Measurements from ENCODE around the gene IMMP2L. TPM values are rescaled to one million over a fixed set of nuclear protein-coding genes. Genes with fewer than 3 reads are reported as not detected.

The IMMP2L gene
- total and polyA plus RNA-seq, 4 donors, result 7.3 to 21.1 (median 12.4) TPM

- no peaks in the 10 kb centered on the region for H3K36me3 ChIP-seq (ENCODE audit: control insufficient read depth in 4 of 4, insufficient read depth in 3 of 4, low read depth in 1 of 4, low read length in 3 of 4)
- H3K4me1 ChIP-seq (ENCODE audit: control insufficient read depth in 4 of 4, insufficient read depth in 4 of 4, low read length in 3 of 4), result no peaks in the 10 kb centered on the region
- H3K27me3 ChIP-seq (ENCODE audit: control insufficient read depth in 4 of 4, insufficient read depth in 4 of 4, low read length in 3 of 4), result no peaks in the 10 kb centered on the region
- no peak for DNase-seq (ENCODE audit: low spot score)
- no peak overlapping the region for H3K4me3 ChIP-seq (ENCODE audit: low read depth in 1 of 3, low read length in 3 of 3)
- H3K27ac ChIP-seq (ENCODE audit: low read depth in 1 of 2, low read length in 2 of 2), result no peak overlapping the region
- H3K9ac ChIP-seq (ENCODE audit: low read depth in 1 of 2, low read length in 2 of 2), result no peak overlapping the region
- H3K9me3 ChIP-seq (ENCODE audit: control insufficient read depth in 4 of 4, low read length in 3 of 4), result no peaks in the 10 kb centered on the region
- TF ChIP-seq HNF4A (conservative IDR thresholded peaks at IDR 0.05) (no peak), EGR1 (IDR thresholded peaks at IDR 0.05; ENCODE audit: low read depth in 2 of 2) (no peak), YY1 (IDR thresholded peaks at IDR 0.05) (no peak), FOXA2 (IDR thresholded peaks at IDR 0.05) (no peak), GABPA (IDR thresholded peaks at IDR 0.05 in 1 of 2, conservative IDR thresholded peaks at IDR 0.05 in 1 of 2) (no peak)
Measured at GRCh38 chr7:110685899-110686298, 876.4 kb downstream of the IMMP2L start.

- Histone ChIP-seq H3K9me3 (ENCODE audit: control insufficient read depth in 4 of 4, low read length in 3 of 4) (no peaks in the 10 kb centered on the region), H3K36me3 (ENCODE audit: control insufficient read depth in 4 of 4, insufficient read depth in 3 of 4, low read depth in 1 of 4, low read length in 3 of 4) (no peaks in the 10 kb centered on the region), H3K27me3 (ENCODE audit: control insufficient read depth in 4 of 4, insufficient read depth in 4 of 4, low read length in 3 of 4) (no peaks in the 10 kb centered on the region), H3K27ac (ENCODE audit: low read depth in 1 of 2, low read length in 2 of 2) (no peak overlapping the region), H3K4me1 (ENCODE audit: control insufficient read depth in 4 of 4, insufficient read depth in 4 of 4, low read length in 3 of 4) (no peaks in the 10 kb centered on the region), H3K4me3 (ENCODE audit: low read depth in 1 of 3, low read length in 3 of 3) (no peak overlapping the region), H3K9ac (ENCODE audit: low read depth in 1 of 2, low read length in 2 of 2) (no peak overlapping the region)
- TF ChIP-seq MAX (IDR thresholded peaks at IDR 0.05), result no peak
- no peak for TF ChIP-seq RAD21 (IDR thresholded peaks at IDR 0.05)
- no peak for TF ChIP-seq HNF4A (conservative IDR thresholded peaks at IDR 0.05)
- TF ChIP-seq GABPA (IDR thresholded peaks at IDR 0.05 in 1 of 2, conservative IDR thresholded peaks at IDR 0.05 in 1 of 2), result no peak
- TF ChIP-seq HNF4G (IDR thresholded peaks at IDR 0.05), result no peak
- no peak for TF ChIP-seq FOXA1 (IDR thresholded peaks at IDR 0.05)
- no peak for TF ChIP-seq JUND (IDR thresholded peaks at IDR 0.05)
- no peak for TF ChIP-seq EGR1 (IDR thresholded peaks at IDR 0.05; ENCODE audit: low read depth in 2 of 2)
- TF ChIP-seq CTCF (IDR thresholded peaks at IDR 0.05; ENCODE audit: low read depth, low read length, missing input control), result no peak
- TF ChIP-seq YY1 (IDR thresholded peaks at IDR 0.05), result no peak
- 96% methylated on average over 1 of the region's 1 CpG for WGBS
- no peak for DNase-seq (ENCODE audit: low spot score)
Measured at GRCh38 chr7:110681941-110682340, 880.4 kb downstream of the IMMP2L start.

GRCh38 chr7:110677405-110677804 is 884.9 kb downstream of the IMMP2L start:
- Histone ChIP-seq H3K9me3 (ENCODE audit: control insufficient read depth in 4 of 4, low read length in 3 of 4) (no peaks in the 10 kb centered on the region), H3K9ac (ENCODE audit: low read depth in 1 of 2, low read length in 2 of 2) (no peak overlapping the region), H3K4me3 (ENCODE audit: low read depth in 1 of 3, low read length in 3 of 3) (no peak overlapping the region), H3K27ac (ENCODE audit: low read depth in 1 of 2, low read length in 2 of 2) (no peak overlapping the region), H3K27me3 (ENCODE audit: control insufficient read depth in 4 of 4, insufficient read depth in 4 of 4, low read length in 3 of 4) (no peaks in the 10 kb centered on the region), H3K4me1 (ENCODE audit: control insufficient read depth in 4 of 4, insufficient read depth in 4 of 4, low read length in 3 of 4) (no peaks in the 10 kb centered on the region), H3K36me3 (ENCODE audit: control insufficient read depth in 4 of 4, insufficient read depth in 3 of 4, low read depth in 1 of 4, low read length in 3 of 4) (no peaks in the 10 kb centered on the region)
- TF ChIP-seq REST (IDR thresholded peaks at IDR 0.05), result no peak
- no peak for TF ChIP-seq FOXA1 (IDR thresholded peaks at IDR 0.05)
- no peak for TF ChIP-seq YY1 (IDR thresholded peaks at IDR 0.05)
- TF ChIP-seq EGR1 (IDR thresholded peaks at IDR 0.05; ENCODE audit: low read depth in 2 of 2), result no peak
- no peak for TF ChIP-seq RAD21 (IDR thresholded peaks at IDR 0.05)
- no peak for TF ChIP-seq JUND (IDR thresholded peaks at IDR 0.05)
- no peak for TF ChIP-seq RXRA (IDR thresholded peaks at IDR 0.05)
- no peak for TF ChIP-seq GABPA (IDR thresholded peaks at IDR 0.05 in 1 of 2, conservative IDR thresholded peaks at IDR 0.05 in 1 of 2)
- TF ChIP-seq FOXA2 (IDR thresholded peaks at IDR 0.05), result no peak
- TF ChIP-seq NR2F2 (IDR thresholded peaks at IDR 0.05), result no peak
- no peak for TF ChIP-seq HNF4A (conservative IDR thresholded peaks at IDR 0.05)
- TF ChIP-seq HNF4G (IDR thresholded peaks at IDR 0.05), result no peak
- no peak for TF ChIP-seq SP1 (IDR thresholded peaks at IDR 0.05)
- no peak for TF ChIP-seq MAX (IDR thresholded peaks at IDR 0.05)
- no peak for TF ChIP-seq ATF3 (IDR thresholded peaks at IDR 0.05)
- TF ChIP-seq ZBTB33 (IDR thresholded peaks at IDR 0.05), result no peak
- WGBS, result 57% methylated on average over 5 of the region's 5 CpGs
- no peak for DNase-seq (ENCODE audit: low spot score)

All from liver (tissue), 9 donors.